Measurements from ENCODE around the gene METTL21C.

METTL21C gene

DNA sequence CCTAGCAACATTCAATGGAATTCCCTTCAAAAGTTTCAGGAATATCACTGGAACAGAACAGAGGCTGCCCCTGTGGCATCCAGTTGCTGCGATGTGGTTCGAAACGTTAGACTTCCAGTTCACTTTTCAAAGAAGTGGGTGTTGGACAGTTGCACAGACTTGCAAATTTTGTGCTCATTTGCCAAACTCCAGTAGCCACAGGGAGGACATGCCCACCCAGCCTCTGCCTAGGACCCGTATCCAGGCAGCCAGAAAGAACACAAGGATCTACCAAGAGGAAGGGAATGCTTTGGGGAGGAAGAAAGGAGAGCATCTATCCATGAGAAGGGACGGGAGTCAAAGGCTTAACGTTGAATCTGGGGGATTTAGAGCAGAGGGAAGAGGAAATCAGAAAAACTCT, at the start of gene METTL21C:
METTL21C (minus strand) TSS at position 108 of the 400 bp plus-strand sequence. CDS start 546 bp downstream, outside the sequence.
- Histone ChIP-seq H3K4me3 (ENCODE audit: low read length) (no peak within 1 kb of the TSS), H3K27me3 (ENCODE audit: insufficient read depth, low read length) (no peaks in the 10 kb centered on the region)

DNA sequence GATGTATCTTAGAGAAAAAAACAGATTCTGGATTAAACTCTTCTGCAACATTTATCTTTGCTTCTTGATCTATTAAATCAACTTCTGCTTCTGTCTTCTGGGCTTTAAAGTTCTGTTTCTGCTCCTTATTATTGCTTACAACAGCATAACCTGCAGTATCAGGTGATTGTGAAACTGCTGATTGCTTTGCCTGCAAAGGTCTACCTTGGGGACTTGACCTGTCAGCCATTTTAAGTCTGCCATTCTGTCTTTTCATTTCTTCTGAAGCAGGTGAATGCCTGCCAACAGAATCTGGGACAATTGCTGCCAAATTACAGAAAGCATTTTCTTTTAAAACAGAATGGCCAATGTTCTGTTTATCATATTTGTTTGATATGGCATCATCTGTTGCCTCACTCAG, 47.7 kb upstream of the METTL21C start:
- no peaks in the 10 kb centered on the region for H3K36me3 ChIP-seq (ENCODE audit: insufficient read depth, low read depth, low read length)
- H3K4me3 ChIP-seq (ENCODE audit: low read length) = no peak overlapping the region
- H3K9me3 ChIP-seq (ENCODE audit: insufficient read depth, low read depth, low read length) = peaks cover 48% of the 10 kb centered on the region
- H3K4me1 ChIP-seq (ENCODE audit: insufficient read depth, low read length) = no peaks in the 10 kb centered on the region
- H3K9ac ChIP-seq (ENCODE audit: low read depth, low read length) = no peak overlapping the region
- H3K27me3 ChIP-seq (ENCODE audit: insufficient read depth, low read length) = peaks cover 6% of the 10 kb centered on the region; the same call in 1 of the 2 replicates
- no peak overlapping the region for H3K27ac ChIP-seq (ENCODE audit: low read length)

More for the DNA sequence above, at the start of gene METTL21C:
- Histone ChIP-seq H3K9me3 (ENCODE audit: insufficient read depth, low read depth, low read length) (no peaks in the 10 kb centered on the region), H3K36me3 (ENCODE audit: insufficient read depth, low read depth, low read length) (no peaks in the 10 kb centered on the region), H3K27ac (ENCODE audit: low read length) (no peak within 1 kb of the TSS), H3K4me1 (ENCODE audit: insufficient read depth, low read length) (peaks cover 4% of the 10 kb centered on the region; the same call in 1 of the 2 replicates), H3K9ac (ENCODE audit: low read depth, low read length) (no peak within 1 kb of the TSS)

DNA sequence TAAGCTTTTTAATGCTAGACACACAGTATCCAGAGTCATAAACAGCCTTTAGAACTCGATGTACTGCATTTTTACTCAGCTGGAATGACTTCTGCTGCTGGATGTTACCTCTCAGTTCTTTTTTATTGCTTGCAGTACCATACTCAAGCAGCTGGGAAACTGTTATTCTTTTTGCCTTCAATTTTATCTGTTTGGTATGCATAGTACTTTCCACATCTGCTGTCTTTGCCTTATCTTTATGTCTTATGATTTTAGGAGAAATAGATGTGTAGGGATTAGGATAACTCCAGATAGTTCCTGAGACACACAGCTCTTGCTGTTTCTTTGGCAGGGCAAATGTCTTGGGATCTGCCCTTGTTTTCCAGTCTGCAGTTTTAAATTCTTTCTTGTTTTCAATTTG, 47.3 kb upstream of the METTL21C start:
- H3K27me3 ChIP-seq (ENCODE audit: insufficient read depth, low read length) = peaks cover 6% of the 10 kb centered on the region; the same call in 1 of the 2 replicates

DNA sequence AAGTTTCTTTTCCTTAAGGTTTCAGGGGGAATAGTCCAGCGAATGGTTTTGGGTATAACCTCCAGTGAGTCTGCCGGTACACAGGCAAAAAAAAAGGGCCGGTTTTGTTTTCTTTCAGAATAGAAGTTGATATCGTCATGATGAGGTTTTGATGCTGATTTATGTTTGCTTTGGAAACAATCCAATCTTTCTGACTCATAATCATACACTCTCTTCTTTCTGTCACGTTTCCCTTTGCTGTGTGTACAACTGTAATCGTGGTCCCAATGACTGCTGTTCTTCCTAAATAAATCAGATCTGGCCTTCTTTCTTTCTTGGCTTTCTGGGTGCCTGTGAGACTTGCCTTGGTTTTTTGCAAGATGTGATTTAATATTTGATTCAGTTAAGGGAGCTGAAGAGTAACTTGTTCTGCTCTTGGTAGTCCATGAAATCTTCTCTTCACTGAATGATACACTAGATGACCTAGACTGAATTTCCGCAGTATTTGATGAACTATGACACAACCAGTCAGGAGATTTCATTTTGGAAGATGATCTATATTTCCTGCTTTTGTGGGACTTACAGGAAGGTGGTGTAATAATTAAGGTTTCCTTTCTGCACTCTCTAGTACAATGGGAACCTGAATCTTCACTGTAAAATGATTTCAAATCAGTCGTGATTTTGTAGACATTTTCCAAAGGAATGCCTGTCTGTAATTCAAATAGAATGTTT, 34.9 kb upstream of the METTL21C start:
- Histone ChIP-seq H3K9ac (ENCODE audit: low read depth, low read length) (no peak overlapping the region), H3K27ac (ENCODE audit: low read length) (no peak overlapping the region), H3K4me3 (ENCODE audit: low read length) (no peak overlapping the region), H3K4me1 (ENCODE audit: insufficient read depth, low read length) (no peaks in the 10 kb centered on the region), H3K27me3 (ENCODE audit: insufficient read depth, low read length) (no peaks in the 10 kb centered on the region; the same call in 1 of the 2 replicates), H3K36me3 (ENCODE audit: insufficient read depth, low read depth, low read length) (no peaks in the 10 kb centered on the region), H3K9me3 (ENCODE audit: insufficient read depth, low read depth, low read length) (no peaks in the 10 kb centered on the region)

More for the DNA sequence above, 47.3 kb upstream of the METTL21C start:
- Histone ChIP-seq H3K9me3 (ENCODE audit: insufficient read depth, low read depth, low read length) (peaks cover 45% of the 10 kb centered on the region), H3K27ac (ENCODE audit: low read length) (no peak overlapping the region), H3K4me3 (ENCODE audit: low read length) (no peak overlapping the region), H3K9ac (ENCODE audit: low read depth, low read length) (no peak overlapping the region), H3K36me3 (ENCODE audit: insufficient read depth, low read depth, low read length) (no peaks in the 10 kb centered on the region), H3K4me1 (ENCODE audit: insufficient read depth, low read length) (no peaks in the 10 kb centered on the region)

DNA sequence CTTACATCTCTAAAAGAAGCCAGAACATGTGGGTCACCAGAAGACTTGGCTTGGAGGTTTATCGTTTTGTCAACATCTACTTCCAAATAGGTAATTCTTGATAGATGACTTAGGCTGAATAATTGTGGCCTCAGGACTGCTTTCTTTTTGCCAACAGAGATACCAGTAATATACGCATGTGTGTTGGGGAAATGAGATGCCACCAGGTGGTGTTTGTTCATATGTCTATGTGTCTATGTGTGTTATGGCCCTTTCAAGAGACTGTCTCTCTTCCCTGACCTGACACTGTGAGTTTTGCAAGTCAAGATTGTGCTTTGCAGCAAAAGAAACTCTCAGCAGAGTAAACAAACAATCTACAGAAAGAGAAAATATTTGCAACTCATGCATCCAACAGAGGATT, 31.6 kb upstream of the METTL21C start:
- Histone ChIP-seq H3K27me3 (ENCODE audit: insufficient read depth, low read length) (no peaks in the 10 kb centered on the region), H3K9me3 (ENCODE audit: insufficient read depth, low read depth, low read length) (no peaks in the 10 kb centered on the region), H3K36me3 (ENCODE audit: insufficient read depth, low read depth, low read length) (no peaks in the 10 kb centered on the region), H3K4me1 (ENCODE audit: insufficient read depth, low read length) (no peaks in the 10 kb centered on the region), H3K9ac (ENCODE audit: low read depth, low read length) (no peak overlapping the region), H3K27ac (ENCODE audit: low read length) (no peak overlapping the region), H3K4me3 (ENCODE audit: low read length) (no peak overlapping the region)

DNA sequence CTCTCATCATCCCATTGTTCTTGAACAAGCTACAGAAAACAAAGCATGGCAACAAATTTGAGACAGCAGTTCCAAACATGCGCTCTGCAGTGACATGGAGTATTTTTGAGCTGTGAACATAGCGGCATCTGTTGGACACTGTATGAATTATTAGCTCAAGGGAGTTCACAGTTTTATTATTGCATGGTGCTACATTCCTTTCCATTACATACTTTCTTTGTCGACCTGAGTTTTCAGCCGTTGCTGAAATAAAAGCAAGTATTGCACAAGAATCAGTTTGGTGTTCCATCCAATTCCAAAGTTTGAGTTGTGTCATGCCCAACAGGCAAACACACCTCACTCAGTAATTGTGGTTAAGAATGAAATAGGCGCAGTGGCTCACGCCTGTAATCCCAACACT, 30.1 kb upstream of the METTL21C start:
- H3K36me3 ChIP-seq (ENCODE audit: insufficient read depth, low read depth, low read length) = no peaks in the 10 kb centered on the region
- no peak overlapping the region for H3K4me3 ChIP-seq (ENCODE audit: low read length)
- H3K9me3 ChIP-seq (ENCODE audit: insufficient read depth, low read depth, low read length) = no peaks in the 10 kb centered on the region
- H3K9ac ChIP-seq (ENCODE audit: low read depth, low read length) = no peak overlapping the region
- no peak overlapping the region for H3K27ac ChIP-seq (ENCODE audit: low read length)
- no peaks in the 10 kb centered on the region for H3K4me1 ChIP-seq (ENCODE audit: insufficient read depth, low read length)
- H3K27me3 ChIP-seq (ENCODE audit: insufficient read depth, low read length) = no peaks in the 10 kb centered on the region

DNA sequence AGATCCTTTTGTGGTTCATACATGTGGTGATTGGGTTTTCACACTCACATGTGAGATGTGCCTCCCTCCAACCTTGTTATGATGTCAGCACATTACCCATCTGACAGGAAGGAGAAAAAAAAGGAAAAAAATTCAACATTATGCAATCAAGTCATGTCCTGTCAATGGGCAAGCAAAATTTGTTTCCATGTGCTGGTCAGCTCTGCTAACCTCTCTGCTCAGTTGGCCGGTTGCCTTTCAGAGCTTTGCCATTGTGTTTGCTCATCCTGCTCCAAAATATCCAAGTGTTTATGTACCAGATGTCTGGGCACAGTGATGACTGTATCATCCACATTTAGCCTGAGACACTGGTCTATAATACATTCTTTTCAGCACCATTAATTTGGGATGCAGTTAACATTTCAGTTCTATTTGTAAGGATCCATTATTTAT, 27.0 kb upstream of the METTL21C start:
- Histone ChIP-seq H3K9me3 (ENCODE audit: insufficient read depth, low read depth, low read length) (no peaks in the 10 kb centered on the region), H3K27ac (ENCODE audit: low read length) (no peak overlapping the region), H3K9ac (ENCODE audit: low read depth, low read length) (no peak overlapping the region), H3K27me3 (ENCODE audit: insufficient read depth, low read length) (no peaks in the 10 kb centered on the region), H3K4me1 (ENCODE audit: insufficient read depth, low read length) (no peaks in the 10 kb centered on the region), H3K4me3 (ENCODE audit: low read length) (no peak overlapping the region), H3K36me3 (ENCODE audit: insufficient read depth, low read depth, low read length) (no peaks in the 10 kb centered on the region)

DNA sequence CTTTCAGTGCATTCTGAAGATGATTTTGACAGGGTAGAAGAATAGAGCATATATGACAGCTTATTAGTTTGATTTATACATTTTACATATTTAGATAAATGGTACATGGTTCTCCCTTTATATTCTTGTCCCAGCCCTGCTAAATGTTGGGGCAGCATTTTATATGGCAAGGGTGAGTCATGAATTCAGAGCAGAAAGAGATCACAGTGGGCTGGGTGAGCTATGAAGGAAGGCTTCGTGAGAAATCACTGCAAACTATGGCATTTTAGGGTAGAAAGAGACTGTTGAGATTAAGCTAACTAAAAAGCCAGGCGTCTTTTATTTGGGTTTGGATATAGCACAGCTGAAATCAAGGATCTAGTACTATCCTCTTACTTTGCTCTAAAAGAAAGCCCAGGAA, 23.9 kb upstream of the METTL21C start:
- Histone ChIP-seq H3K4me3 (ENCODE audit: low read length) (no peak overlapping the region), H3K27ac (ENCODE audit: low read length) (no peak overlapping the region), H3K36me3 (ENCODE audit: insufficient read depth, low read depth, low read length) (no peaks in the 10 kb centered on the region), H3K9me3 (ENCODE audit: insufficient read depth, low read depth, low read length) (peaks cover 5% of the 10 kb centered on the region; the same call in 1 of the 2 replicates), H3K4me1 (ENCODE audit: insufficient read depth, low read length) (no peaks in the 10 kb centered on the region), H3K9ac (ENCODE audit: low read depth, low read length) (no peak overlapping the region), H3K27me3 (ENCODE audit: insufficient read depth, low read length) (no peaks in the 10 kb centered on the region)

DNA sequence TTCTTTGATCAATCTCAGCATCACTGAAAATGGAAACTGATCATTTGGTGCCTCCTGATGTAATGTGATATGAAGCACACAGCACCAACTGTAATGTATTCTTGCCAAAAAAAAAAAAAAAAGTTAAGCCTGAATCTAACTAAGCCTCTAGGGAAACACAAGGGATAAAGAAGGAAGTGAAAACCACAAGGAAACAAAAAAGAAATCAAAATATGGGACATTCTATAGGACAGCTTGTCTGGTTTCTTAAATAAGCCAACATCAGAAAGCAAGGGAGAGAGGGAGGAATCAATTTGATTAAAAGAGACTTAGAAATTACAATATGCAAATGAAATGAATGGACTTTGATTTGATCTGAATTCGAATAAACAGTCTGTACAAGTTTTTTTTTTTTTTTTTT, 20.6 kb upstream of the METTL21C start:
- Histone ChIP-seq H3K27ac (ENCODE audit: low read length) (no peak overlapping the region), H3K4me3 (ENCODE audit: low read length) (no peak overlapping the region), H3K36me3 (ENCODE audit: insufficient read depth, low read depth, low read length) (no peaks in the 10 kb centered on the region), H3K27me3 (ENCODE audit: insufficient read depth, low read length) (no peaks in the 10 kb centered on the region), H3K9me3 (ENCODE audit: insufficient read depth, low read depth, low read length) (peaks cover 5% of the 10 kb centered on the region; the same call in 1 of the 2 replicates), H3K9ac (ENCODE audit: low read depth, low read length) (no peak overlapping the region), H3K4me1 (ENCODE audit: insufficient read depth, low read length) (no peaks in the 10 kb centered on the region)

DNA sequence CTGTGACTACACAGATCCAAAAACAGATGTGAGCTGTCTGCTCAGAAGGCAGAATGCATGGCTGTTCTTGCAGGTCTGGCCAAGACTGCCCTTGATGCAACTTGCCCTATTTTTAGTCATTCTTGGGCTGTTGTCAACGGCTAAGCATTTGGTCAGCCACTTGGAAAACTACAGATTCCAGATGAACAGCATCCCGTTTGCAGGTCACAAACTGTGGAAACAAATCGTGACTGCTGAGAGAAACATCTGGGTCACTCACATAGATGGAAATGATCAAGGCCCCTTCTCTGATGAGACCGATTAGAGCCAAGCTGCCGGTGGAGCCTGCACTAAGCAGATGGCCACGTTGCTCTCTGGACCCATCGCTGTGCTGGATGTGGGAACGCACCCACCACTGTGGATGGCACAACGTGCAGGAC, 15.4 kb upstream of the METTL21C start:
- H3K27me3 ChIP-seq (ENCODE audit: insufficient read depth, low read length) = no peaks in the 10 kb centered on the region
- H3K4me1 ChIP-seq (ENCODE audit: insufficient read depth, low read length) = no peaks in the 10 kb centered on the region
- no peak overlapping the region for H3K4me3 ChIP-seq (ENCODE audit: low read length)
- no peaks in the 10 kb centered on the region for H3K36me3 ChIP-seq (ENCODE audit: insufficient read depth, low read depth, low read length)
- H3K9ac ChIP-seq (ENCODE audit: low read depth, low read length) = no peak overlapping the region
- no peak overlapping the region for H3K27ac ChIP-seq (ENCODE audit: low read length)
- H3K9me3 ChIP-seq (ENCODE audit: insufficient read depth, low read depth, low read length) = peaks cover 3% of the 10 kb centered on the region

DNA sequence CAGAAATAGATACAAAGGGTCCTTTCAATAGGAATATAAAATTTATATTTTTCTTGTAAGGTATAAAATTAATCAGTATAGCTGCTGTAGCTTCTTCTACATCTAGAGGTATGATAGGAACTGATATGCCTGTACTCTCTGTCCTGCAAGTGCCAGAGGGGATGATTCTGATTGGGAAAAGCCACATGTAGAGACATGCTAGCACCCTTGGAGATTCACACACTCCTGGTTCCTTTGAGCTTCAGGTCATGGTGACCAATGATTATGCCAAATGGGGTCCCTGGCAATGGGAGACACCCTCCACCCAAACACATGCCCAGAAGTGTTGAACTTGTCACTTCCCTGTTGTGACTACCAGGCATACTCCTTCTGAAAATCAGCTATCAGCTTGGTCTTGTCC, 14.7 kb upstream of the METTL21C start:
- Histone ChIP-seq H3K27me3 (ENCODE audit: insufficient read depth, low read length) (no peaks in the 10 kb centered on the region), H3K9me3 (ENCODE audit: insufficient read depth, low read depth, low read length) (no peaks in the 10 kb centered on the region; the same call in 1 of the 2 replicates), H3K9ac (ENCODE audit: low read depth, low read length) (no peak overlapping the region), H3K4me3 (ENCODE audit: low read length) (no peak overlapping the region), H3K27ac (ENCODE audit: low read length) (no peak overlapping the region), H3K36me3 (ENCODE audit: insufficient read depth, low read depth, low read length) (no peaks in the 10 kb centered on the region), H3K4me1 (ENCODE audit: insufficient read depth, low read length) (no peaks in the 10 kb centered on the region)

DNA sequence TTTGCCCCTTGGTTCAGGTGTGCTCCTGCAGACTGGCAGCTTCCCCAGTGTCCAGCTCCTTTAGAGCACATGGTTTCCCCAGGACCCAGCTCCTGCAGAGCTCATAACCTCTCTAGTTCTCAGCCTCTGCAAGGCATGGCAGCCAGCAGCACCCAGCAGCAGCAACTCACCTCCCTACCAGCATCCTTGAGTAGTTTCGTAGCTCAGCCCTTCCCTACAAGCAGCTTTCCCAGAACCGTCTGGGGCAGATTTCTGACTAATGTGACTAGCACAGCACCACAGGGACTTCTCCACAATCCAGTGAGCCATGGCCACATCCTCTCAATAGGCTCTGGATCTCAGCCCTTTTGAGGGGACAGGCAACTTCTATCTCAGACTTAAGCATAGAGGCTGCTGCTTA, 14.1 kb upstream of the METTL21C start:
- Histone ChIP-seq H3K4me1 (ENCODE audit: insufficient read depth, low read length) (no peaks in the 10 kb centered on the region), H3K27me3 (ENCODE audit: insufficient read depth, low read length) (no peaks in the 10 kb centered on the region), H3K36me3 (ENCODE audit: insufficient read depth, low read depth, low read length) (no peaks in the 10 kb centered on the region), H3K9me3 (ENCODE audit: insufficient read depth, low read depth, low read length) (no peaks in the 10 kb centered on the region; the same call in 1 of the 2 replicates), H3K9ac (ENCODE audit: low read depth, low read length) (no peak overlapping the region), H3K27ac (ENCODE audit: low read length) (no peak overlapping the region), H3K4me3 (ENCODE audit: low read length) (no peak overlapping the region; the same call in 1 of the 2 replicates)

Measured in iPS-20b (cell line).